Activated T-cell treated with anti-CD3 and anti-CD28 coated beads, Interleukin-2, amount 50 U/mL, for 4 hours (primary cell): Measurements from ENCODE around the gene CIDEA. TPM values are rescaled to one million over a fixed set of nuclear protein-coding genes. Genes with fewer than 3 reads are reported as not detected.

Experiments used
- ATAC-seq, 2 donors: fragments of 200-7000 bp; cut with Tn5 transposase; one replicate each; pipeline ENCODE4 v1.10.0; 2021
- DNase-seq: peaks from one replicate; pipeline ENCODE4 v3.0.0-alpha.2; 2020
- H3K27me3 Mint-ChIP-seq: one replicate; pipeline ENCODE4 v1.8.0; 2021; ENCODE audit warnings: low read depth, mixed read lengths
- H3K36me3 Mint-ChIP-seq: one replicate; pipeline ENCODE4 v1.8.0; 2022; ENCODE audit warnings: mixed read lengths; ENCODE audit not compliant: insufficient read depth
- H3K4me1 Mint-ChIP-seq: one replicate; pipeline ENCODE4 v1.8.0; 2021; ENCODE audit warnings: low read depth, mixed read lengths
- H3K4me3 Mint-ChIP-seq: one replicate; pipeline ENCODE4 v1.8.0; 2021; ENCODE audit warnings: mild to moderate bottlenecking, moderate library complexity, mixed read lengths
- H3K9me3 Mint-ChIP-seq: one replicate; pipeline ENCODE4 v1.8.0; 2021; ENCODE audit warnings: mixed read lengths
- total RNA-seq, 3 donors: library from RNA; stranded (reverse); gene quantifications; one replicate each; pipeline ENCODE4 v1.2.1, GENCODE V29; 2021

CIDEA gene
- total RNA-seq, 3 donors from 2014 or later, result not detected

GRCh38 chr18:12251311-12251710 is 2.9 kb upstream of the CIDEA start:
- DNase-seq (no peak), ATAC-seq (no peak)
- H3K9me3 Mint-ChIP-seq, result no peaks in the 10 kb centered on the region
- H3K4me1 Mint-ChIP-seq, result no peaks in the 10 kb centered on the region
- no peak overlapping the region for H3K4me3 Mint-ChIP-seq
- no peaks in the 10 kb centered on the region for H3K36me3 Mint-ChIP-seq
- H3K27me3 Mint-ChIP-seq, result peaks cover 66% of the 10 kb centered on the region

- Mint-ChIP-seq H3K27me3 (peaks cover 71% of the 10 kb centered on the region), H3K4me3 (no peak overlapping the region), H3K9me3 (no peaks in the 10 kb centered on the region), H3K36me3 (no peaks in the 10 kb centered on the region), H3K4me1 (no peaks in the 10 kb centered on the region)
- no peak for DNase-seq
- ATAC-seq, result no peak
Measured at GRCh38 chr18:12252061-12252460, 2.1 kb upstream of the CIDEA start.

- no peak for DNase-seq
- Mint-ChIP-seq H3K4me1 (no peaks in the 10 kb centered on the region), H3K9me3 (no peaks in the 10 kb centered on the region), H3K27me3 (peaks cover 71% of the 10 kb centered on the region), H3K36me3 (no peaks in the 10 kb centered on the region), H3K4me3 (no peak overlapping the region)
- no peak for ATAC-seq
Measured at GRCh38 chr18:12253027-12253426, 1.1 kb upstream of the CIDEA start.

- Mint-ChIP-seq H3K4me1 (no peaks in the 10 kb centered on the region), H3K4me3 (no peak overlapping the region), H3K27me3 (peaks cover 70% of the 10 kb centered on the region), H3K9me3 (no peaks in the 10 kb centered on the region), H3K36me3 (no peaks in the 10 kb centered on the region)
- no peak for DNase-seq
- peak in 1 of 2 donors; percentile 34 for ATAC-seq
Measured at GRCh38 chr18:12253663-12254135, 462 bp upstream of the CIDEA start.

GRCh38 chr18:12254820-12255511 is 805 bp downstream of the CIDEA start:
- ATAC-seq, result no peak
- H3K36me3 Mint-ChIP-seq, result no peaks in the 10 kb centered on the region
- peaks cover 66% of the 10 kb centered on the region for H3K27me3 Mint-ChIP-seq
- no peaks in the 10 kb centered on the region for H3K4me1 Mint-ChIP-seq
- no peaks in the 10 kb centered on the region for H3K9me3 Mint-ChIP-seq
- no peak for DNase-seq
- H3K4me3 Mint-ChIP-seq, result no peak overlapping the region

GRCh38 chr18:12255626-12256026 is 1.5 kb downstream of the CIDEA start:
- DNase-seq (no peak), ATAC-seq (no peak)
- H3K36me3 Mint-ChIP-seq, result no peaks in the 10 kb centered on the region
- no peak overlapping the region for H3K4me3 Mint-ChIP-seq
- H3K9me3 Mint-ChIP-seq, result no peaks in the 10 kb centered on the region
- H3K4me1 Mint-ChIP-seq, result no peaks in the 10 kb centered on the region
- peaks cover 64% of the 10 kb centered on the region for H3K27me3 Mint-ChIP-seq

- no peak for DNase-seq
- Mint-ChIP-seq H3K4me3 (no peak overlapping the region), H3K27me3 (peaks cover 55% of the 10 kb centered on the region), H3K4me1 (no peaks in the 10 kb centered on the region), H3K36me3 (no peaks in the 10 kb centered on the region), H3K9me3 (no peaks in the 10 kb centered on the region)
- ATAC-seq, result no peak
Measured at GRCh38 chr18:12256951-12257350, 2.8 kb downstream of the CIDEA start.

GRCh38 chr18:12257996-12258718 is 4.0 kb downstream of the CIDEA start:
- ATAC-seq (no peak), DNase-seq (no peak)
- Mint-ChIP-seq H3K4me1 (no peaks in the 10 kb centered on the region), H3K9me3 (no peaks in the 10 kb centered on the region), H3K27me3 (peaks cover 44% of the 10 kb centered on the region), H3K36me3 (no peaks in the 10 kb centered on the region), H3K4me3 (no peak overlapping the region)

- DNase-seq (no peak), ATAC-seq (no peak)
- Mint-ChIP-seq H3K27me3 (peaks cover 36% of the 10 kb centered on the region), H3K9me3 (no peaks in the 10 kb centered on the region), H3K36me3 (no peaks in the 10 kb centered on the region), H3K4me3 (no peak overlapping the region), H3K4me1 (no peaks in the 10 kb centered on the region)
Measured at GRCh38 chr18:12258719-12259705, 4.9 kb downstream of the CIDEA start.

- H3K9me3 Mint-ChIP-seq, result no peaks in the 10 kb centered on the region
- no peak for ATAC-seq
- no peaks in the 10 kb centered on the region for H3K36me3 Mint-ChIP-seq
- peaks cover 18% of the 10 kb centered on the region for H3K27me3 Mint-ChIP-seq
- DNase-seq, result no peak
- no peaks in the 10 kb centered on the region for H3K4me1 Mint-ChIP-seq
- no peak overlapping the region for H3K4me3 Mint-ChIP-seq
Measured at GRCh38 chr18:12262748-12263147, 8.6 kb downstream of the CIDEA start.

- DNase-seq, result no peak
- Mint-ChIP-seq H3K4me3 (no peak overlapping the region), H3K9me3 (no peaks in the 10 kb centered on the region), H3K36me3 (no peaks in the 10 kb centered on the region), H3K27me3 (peaks cover 12% of the 10 kb centered on the region), H3K4me1 (no peaks in the 10 kb centered on the region)
- ATAC-seq, result no peak
Measured at GRCh38 chr18:12264864-12265263, 10.7 kb downstream of the CIDEA start.

GRCh38 chr18:12271376-12272235 is 17.4 kb downstream of the CIDEA start:
- ATAC-seq, result peak; percentile 76 to 94
- H3K36me3 Mint-ChIP-seq, result no peaks in the 10 kb centered on the region
- peak overlapping the region; percentile 69 for H3K4me3 Mint-ChIP-seq
- H3K4me1 Mint-ChIP-seq, result peaks cover 2% of the 10 kb centered on the region
- DNase-seq, result no peak
- no peaks in the 10 kb centered on the region for H3K9me3 Mint-ChIP-seq
- peaks cover 13% of the 10 kb centered on the region for H3K27me3 Mint-ChIP-seq

GRCh38 chr18:12274793-12275192 is 20.6 kb downstream of the CIDEA start:
- peaks cover 15% of the 10 kb centered on the region for H3K27me3 Mint-ChIP-seq
- ATAC-seq (no peak), DNase-seq (no peak)
- no peak overlapping the region for H3K4me3 Mint-ChIP-seq
- H3K36me3 Mint-ChIP-seq, result no peaks in the 10 kb centered on the region
- H3K9me3 Mint-ChIP-seq, result no peaks in the 10 kb centered on the region
- peaks cover 2% of the 10 kb centered on the region for H3K4me1 Mint-ChIP-seq
